ENCODE measurements around the gene MBNL1.

The MBNL1 gene

GRCh38 chr3:152472672-152472954 lies 203.9 kb downstream of the MBNL1 start:
- Histone ChIP-seq H3K4me1 (peaks cover 0 to 18% (median 7%) of the 10 kb centered on the region in 4 donors), H3K27ac (peak overlapping the region; percentile 39 to 72), H3K9me3 (peaks cover 0 to 11% (median 0%) of the 10 kb centered on the region in 3 donors), H3K4me3 (no peak overlapping the region), H3K36me3 (no peaks in the 10 kb centered on the region), H3K27me3 (no peaks in the 10 kb centered on the region)
- TF ChIP-seq, protein P1, sequence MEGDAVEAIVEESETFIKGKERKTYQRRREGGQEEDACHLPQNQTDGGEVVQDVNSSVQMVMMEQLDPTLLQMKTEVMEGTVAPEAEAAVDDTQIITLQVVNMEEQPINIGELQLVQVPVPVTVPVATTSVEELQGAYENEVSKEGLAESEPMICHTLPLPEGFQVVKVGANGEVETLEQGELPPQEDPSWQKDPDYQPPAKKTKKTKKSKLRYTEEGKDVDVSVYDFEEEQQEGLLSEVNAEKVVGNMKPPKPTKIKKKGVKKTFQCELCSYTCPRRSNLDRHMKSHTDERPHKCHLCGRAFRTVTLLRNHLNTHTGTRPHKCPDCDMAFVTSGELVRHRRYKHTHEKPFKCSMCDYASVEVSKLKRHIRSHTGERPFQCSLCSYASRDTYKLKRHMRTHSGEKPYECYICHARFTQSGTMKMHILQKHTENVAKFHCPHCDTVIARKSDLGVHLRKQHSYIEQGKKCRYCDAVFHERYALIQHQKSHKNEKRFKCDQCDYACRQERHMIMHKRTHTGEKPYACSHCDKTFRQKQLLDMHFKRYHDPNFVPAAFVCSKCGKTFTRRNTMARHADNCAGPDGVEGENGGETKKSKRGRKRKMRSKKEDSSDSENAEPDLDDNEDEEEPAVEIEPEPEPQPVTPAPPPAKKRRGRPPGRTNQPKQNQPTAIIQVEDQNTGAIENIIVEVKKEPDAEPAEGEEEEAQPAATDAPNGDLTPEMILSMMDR (IDR thresholded peaks at IDR 0.05) = no peak
- no peak for DNase-seq
- intact Hi-C loops (cut with DNase I; ENCODE audit: low total_unique reads) = loop anchor here (5.0 to 10.0 kb wide), 2 partner anchors 52 to 400 kb away; no protein-coding TSS in a partner anchor

GRCh38 chr3:152474585-152474984 lies 205.9 kb downstream of the MBNL1 start:
- Histone ChIP-seq H3K27ac (no peak overlapping the region), H3K27me3 (no peaks in the 10 kb centered on the region), H3K9me3 (peaks cover 0 to 11% (median 0%) of the 10 kb centered on the region in 3 donors), H3K4me1 (peaks cover 0 to 18% (median 7%) of the 10 kb centered on the region in 4 donors), H3K4me3 (no peak overlapping the region), H3K36me3 (no peaks in the 10 kb centered on the region)
- intact Hi-C loops (cut with DNase I; ENCODE audit: low total_unique reads) = loop anchor here (5.0 to 10.0 kb wide), 2 partner anchors 50 to 402 kb away; no protein-coding TSS in a partner anchor
- DNase-seq = no peak
- TF ChIP-seq, protein P1 (IDR thresholded peaks at IDR 0.05) = peak; percentile 39 to 42

GRCh38 chr3:152477422-152477821 lies 208.7 kb downstream of the MBNL1 start:
- no peak overlapping the region for H3K27ac ChIP-seq
- TF ChIP-seq, protein P1 (IDR thresholded peaks at IDR 0.05) = no peak
- no peaks in the 10 kb centered on the region for H3K36me3 ChIP-seq
- peaks cover 0 to 4% (median 1%) of the 10 kb centered on the region in 4 donors for H3K4me1 ChIP-seq
- no peaks in the 10 kb centered on the region for H3K27me3 ChIP-seq
- no peak overlapping the region for H3K4me3 ChIP-seq
- DNase-seq = no peak
- intact Hi-C loops (cut with DNase I; ENCODE audit: low total_unique reads) = loop anchor here (10.0 kb wide), 1 partner anchor 47 kb away; no protein-coding TSS in a partner anchor
- peaks cover 0 to 12% (median 0%) of the 10 kb centered on the region in 3 donors for H3K9me3 ChIP-seq

GRCh38 chr3:152480282-152480953 lies 211.7 kb downstream of the MBNL1 start:
- Histone ChIP-seq H3K36me3 (no peaks in the 10 kb centered on the region), H3K4me3 (no peak overlapping the region), H3K27me3 (no peaks in the 10 kb centered on the region), H3K27ac (no peak overlapping the region), H3K4me1 (no peaks in the 10 kb centered on the region), H3K9me3 (peaks cover 0 to 14% (median 0%) of the 10 kb centered on the region in 3 donors)
- intact Hi-C loops (cut with DNase I; ENCODE audit: low total_unique reads) = no loop called here
- TF ChIP-seq, protein P1 (IDR thresholded peaks at IDR 0.05) = no peak
- DNase-seq = no peak

DNA sequence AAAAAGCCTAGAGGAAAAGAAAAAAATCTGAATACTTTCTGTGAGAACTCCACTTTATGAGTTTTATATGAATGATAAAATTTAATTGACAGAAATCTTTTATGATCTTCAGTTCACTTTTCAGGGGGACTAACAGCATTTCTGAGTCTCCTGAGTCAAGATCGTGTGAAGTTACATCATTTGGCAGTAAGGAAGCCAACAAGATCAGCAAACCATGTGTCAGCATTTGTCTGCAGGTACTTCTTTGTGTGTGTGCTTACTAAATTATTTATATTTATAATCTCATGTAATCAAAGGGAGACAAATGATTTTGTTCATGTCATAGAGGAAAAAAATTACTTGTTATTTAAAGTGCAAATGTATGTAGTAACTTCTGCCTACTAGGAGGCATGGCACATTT lies 217.6 kb downstream of the MBNL1 start:
- no peak overlapping the region for H3K27ac ChIP-seq
- H3K9me3 ChIP-seq = peaks cover 0 to 9% (median 0%) of the 10 kb centered on the region in 3 donors
- H3K36me3 ChIP-seq = no peaks in the 10 kb centered on the region
- no peaks in the 10 kb centered on the region for H3K4me1 ChIP-seq
- no peak overlapping the region for H3K4me3 ChIP-seq
- H3K27me3 ChIP-seq = no peaks in the 10 kb centered on the region
- DNase-seq = no peak
- TF ChIP-seq, protein P1 (IDR thresholded peaks at IDR 0.05) = no peak
- intact Hi-C loops (cut with DNase I; ENCODE audit: low total_unique reads) = no loop called here
